IPS DF 19.7 (cell line): ENCODE measurements around the gene CHST12.

ENCODE experiments used
- DNase-seq: peaks from one replicate; pipeline ENCODE4 v3.0.0-alpha.2; 2013; ENCODE audit warnings: low read depth, low spot score

CHST12 gene

DNA sequence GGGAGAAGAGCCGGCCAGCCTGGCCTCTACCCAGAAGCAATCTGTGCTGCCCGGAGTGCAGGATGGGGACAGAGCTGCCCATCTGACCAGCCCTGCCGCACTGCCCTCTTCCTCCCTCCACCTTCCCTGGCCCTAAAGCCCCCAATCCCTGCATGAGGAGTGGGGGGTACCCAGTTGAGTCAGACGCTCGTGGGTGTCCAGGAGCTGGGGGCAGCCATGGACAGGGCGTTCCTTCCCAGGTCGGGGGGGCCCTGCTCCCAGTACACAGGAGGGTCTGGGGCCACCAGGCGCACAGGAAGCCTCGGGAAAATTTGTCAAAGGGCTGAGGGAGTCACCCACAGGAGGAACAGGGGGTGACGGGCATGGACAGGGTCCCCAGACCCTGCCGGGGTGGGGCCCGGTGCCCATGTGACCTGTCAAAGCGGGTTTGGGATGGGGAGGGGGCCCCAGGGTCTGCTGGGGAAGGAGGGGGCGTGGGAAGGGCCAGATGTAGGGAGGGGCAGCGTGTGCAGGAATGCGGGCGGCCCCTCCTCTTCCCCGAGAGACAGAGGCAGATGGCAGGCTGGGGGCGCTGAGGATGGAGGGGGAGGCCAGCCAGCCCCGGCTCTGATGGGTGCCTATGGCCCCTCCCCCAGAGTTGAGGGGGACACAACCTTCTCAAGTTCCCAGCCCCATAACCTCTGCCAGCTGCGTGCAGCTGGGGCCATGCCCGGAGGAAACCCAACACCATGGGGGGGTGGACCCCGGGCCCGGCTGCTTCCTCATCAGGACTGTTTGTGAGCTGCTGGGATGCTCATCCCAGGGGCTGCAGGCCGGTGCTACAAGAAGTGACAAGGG is 94.3 kb downstream of the CHST12 start:
- no peak for DNase-seq
